ENCODE results near the gene NBEA.

DNA sequence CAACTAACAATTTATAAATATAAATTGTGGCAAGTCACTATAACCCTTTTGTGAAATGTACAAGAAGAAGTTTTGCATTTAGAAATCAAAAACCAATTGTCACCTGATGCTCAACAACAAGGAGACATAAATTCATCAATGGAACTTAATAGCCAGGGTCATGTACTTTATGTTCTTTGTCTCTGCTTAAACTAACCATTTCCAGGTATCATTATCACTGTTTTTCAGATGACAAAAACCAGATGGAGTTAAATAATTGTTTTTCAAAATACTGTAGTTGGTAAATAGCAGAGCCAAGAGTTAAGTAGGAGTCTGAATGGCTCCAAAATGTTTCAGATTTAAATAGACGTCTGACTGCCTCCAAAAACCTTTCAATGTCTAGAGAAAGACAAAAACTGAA is 606.7 kb downstream of the NBEA start:
- TF ChIP-seq, protein P1, sequence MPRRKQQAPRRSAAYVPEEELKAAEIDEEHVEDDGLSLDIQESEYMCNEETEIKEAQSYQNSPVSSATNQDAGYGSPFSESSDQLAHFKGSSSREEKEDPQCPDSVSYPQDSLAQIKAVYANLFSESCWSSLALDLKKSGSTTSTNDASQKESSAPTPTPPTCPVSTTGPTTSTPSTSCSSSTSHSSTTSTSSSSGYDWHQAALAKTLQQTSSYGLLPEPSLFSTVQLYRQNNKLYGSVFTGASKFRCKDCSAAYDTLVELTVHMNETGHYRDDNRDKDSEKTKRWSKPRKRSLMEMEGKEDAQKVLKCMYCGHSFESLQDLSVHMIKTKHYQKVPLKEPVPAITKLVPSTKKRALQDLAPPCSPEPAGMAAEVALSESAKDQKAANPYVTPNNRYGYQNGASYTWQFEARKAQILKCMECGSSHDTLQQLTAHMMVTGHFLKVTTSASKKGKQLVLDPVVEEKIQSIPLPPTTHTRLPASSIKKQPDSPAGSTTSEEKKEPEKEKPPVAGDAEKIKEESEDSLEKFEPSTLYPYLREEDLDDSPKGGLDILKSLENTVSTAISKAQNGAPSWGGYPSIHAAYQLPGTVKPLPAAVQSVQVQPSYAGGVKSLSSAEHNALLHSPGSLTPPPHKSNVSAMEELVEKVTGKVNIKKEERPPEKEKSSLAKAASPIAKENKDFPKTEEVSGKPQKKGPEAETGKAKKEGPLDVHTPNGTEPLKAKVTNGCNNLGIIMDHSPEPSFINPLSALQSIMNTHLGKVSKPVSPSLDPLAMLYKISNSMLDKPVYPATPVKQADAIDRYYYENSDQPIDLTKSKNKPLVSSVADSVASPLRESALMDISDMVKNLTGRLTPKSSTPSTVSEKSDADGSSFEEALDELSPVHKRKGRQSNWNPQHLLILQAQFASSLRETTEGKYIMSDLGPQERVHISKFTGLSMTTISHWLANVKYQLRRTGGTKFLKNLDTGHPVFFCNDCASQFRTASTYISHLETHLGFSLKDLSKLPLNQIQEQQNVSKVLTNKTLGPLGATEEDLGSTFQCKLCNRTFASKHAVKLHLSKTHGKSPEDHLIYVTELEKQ (tag by site-specific recombination; IDR thresholded peaks at IDR 0.05; ENCODE audit: borderline replicate concordance), result no peak
- TF ChIP-seq ZNF23 (tag by site-specific recombination; IDR thresholded peaks at IDR 0.05; ENCODE audit: borderline replicate concordance) (no peak), ZNF510 (tag by site-specific recombination; IDR thresholded peaks at IDR 0.05; ENCODE audit: insufficient replicate concordance) (no peak), ZBTB1 (tag by site-specific recombination; IDR thresholded peaks at IDR 0.05) (no peak), ZFP3 (tag by site-specific recombination; IDR thresholded peaks at IDR 0.05; ENCODE audit: low read depth) (no peak), ZNF37A (tag by site-specific recombination; IDR thresholded peaks at IDR 0.05) (no peak)
- TF ChIP-seq, protein P2, sequence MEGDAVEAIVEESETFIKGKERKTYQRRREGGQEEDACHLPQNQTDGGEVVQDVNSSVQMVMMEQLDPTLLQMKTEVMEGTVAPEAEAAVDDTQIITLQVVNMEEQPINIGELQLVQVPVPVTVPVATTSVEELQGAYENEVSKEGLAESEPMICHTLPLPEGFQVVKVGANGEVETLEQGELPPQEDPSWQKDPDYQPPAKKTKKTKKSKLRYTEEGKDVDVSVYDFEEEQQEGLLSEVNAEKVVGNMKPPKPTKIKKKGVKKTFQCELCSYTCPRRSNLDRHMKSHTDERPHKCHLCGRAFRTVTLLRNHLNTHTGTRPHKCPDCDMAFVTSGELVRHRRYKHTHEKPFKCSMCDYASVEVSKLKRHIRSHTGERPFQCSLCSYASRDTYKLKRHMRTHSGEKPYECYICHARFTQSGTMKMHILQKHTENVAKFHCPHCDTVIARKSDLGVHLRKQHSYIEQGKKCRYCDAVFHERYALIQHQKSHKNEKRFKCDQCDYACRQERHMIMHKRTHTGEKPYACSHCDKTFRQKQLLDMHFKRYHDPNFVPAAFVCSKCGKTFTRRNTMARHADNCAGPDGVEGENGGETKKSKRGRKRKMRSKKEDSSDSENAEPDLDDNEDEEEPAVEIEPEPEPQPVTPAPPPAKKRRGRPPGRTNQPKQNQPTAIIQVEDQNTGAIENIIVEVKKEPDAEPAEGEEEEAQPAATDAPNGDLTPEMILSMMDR (tag by site-specific recombination; IDR thresholded peaks at IDR 0.05), result no peak
